Astrocyte (in vitro differentiated cells and primary cell): Measurements from ENCODE around the gene C6orf118. TPM values are rescaled to one million over a fixed set of nuclear protein-coding genes. Genes with fewer than 3 reads are reported as not detected.

Source experiments
- DNase-seq: peaks from one replicate; pipeline ENCODE4 v3.0.0-alpha.2; 2010; ENCODE audit warnings: low read depth
- FAIRE-seq: peaks from 2 replicates; lab custom pipeline; 2011; peaks lifted over from hg19 to GRCh38; lab: Jason Lieb, UNC
- H2AFZ ChIP-seq: 2 replicates; pipeline ENCODE4 v1.6.0; 2012; ENCODE audit warnings: low read depth, low read length, inconsistent platforms
- H3K27ac ChIP-seq: 2 replicates; pipeline ENCODE4 v1.5.1; 2011; ENCODE audit warnings: low read depth, low read length, inconsistent platforms
- H3K27me3 ChIP-seq: 2 replicates; pipeline ENCODE4 v1.6.0; 2011; ENCODE audit warnings: low read length, inconsistent platforms; ENCODE audit not compliant: insufficient read depth
- H3K36me3 ChIP-seq: 2 replicates; pipeline ENCODE4 v1.5.1; 2011; ENCODE audit warnings: low read length, inconsistent platforms; ENCODE audit not compliant: insufficient read depth
- H3K4me1 ChIP-seq: 2 replicates; pipeline ENCODE4 v1.5.1; 2011; ENCODE audit warnings: low read length, inconsistent platforms; ENCODE audit not compliant: insufficient read depth
- H3K4me2 ChIP-seq: 2 replicates; pipeline ENCODE4 v1.6.0; 2012; ENCODE audit warnings: low read length, inconsistent platforms
- H3K4me3 ChIP-seq: 2 replicates; pipeline ENCODE4 v1.5.1; 2011; ENCODE audit warnings: low read depth, mild to moderate bottlenecking, low read length, inconsistent platforms; ENCODE audit not compliant: insufficient read depth
- H3K79me2 ChIP-seq: 2 replicates; pipeline ENCODE4 v1.6.0; 2012; ENCODE audit warnings: mild to moderate bottlenecking, low read length, inconsistent platforms; ENCODE audit not compliant: insufficient read depth
- H3K9ac ChIP-seq: 2 replicates; pipeline ENCODE4 v1.6.0; 2012; ENCODE audit warnings: mild to moderate bottlenecking, low read length, inconsistent platforms
- H3K9me3 ChIP-seq: 2 replicates; pipeline ENCODE4 v1.5.1; 2012; ENCODE audit warnings: low read depth, mild to moderate bottlenecking, low read length, inconsistent platforms; ENCODE audit not compliant: insufficient read depth
- H4K20me1 ChIP-seq: 2 replicates; pipeline ENCODE4 v1.6.0; 2012; ENCODE audit warnings: low read length, inconsistent platforms; ENCODE audit not compliant: insufficient read depth
- H3K27ac Mint-ChIP-seq: one replicate; pipeline ENCODE4 v1.8.0; 2021; ENCODE audit warnings: mild to moderate bottlenecking, mixed read lengths; ENCODE audit not compliant: unreplicated experiment
- H3K27me3 Mint-ChIP-seq: one replicate; pipeline ENCODE4 v1.8.0; 2021; ENCODE audit warnings: low read depth, mixed read lengths; ENCODE audit not compliant: unreplicated experiment
- H3K36me3 Mint-ChIP-seq: one replicate; pipeline ENCODE4 v1.8.0; 2021; ENCODE audit warnings: low read depth, mixed read lengths; ENCODE audit not compliant: unreplicated experiment
- H3K4me1 Mint-ChIP-seq: one replicate; pipeline ENCODE4 v1.8.0; 2021; ENCODE audit warnings: low read depth, mixed read lengths; ENCODE audit not compliant: unreplicated experiment
- H3K4me3 Mint-ChIP-seq: one replicate; pipeline ENCODE4 v1.8.0; 2021; ENCODE audit warnings: mild to moderate bottlenecking, moderate library complexity, mixed read lengths; ENCODE audit not compliant: unreplicated experiment
- H3K9me3 Mint-ChIP-seq: one replicate; pipeline ENCODE4 v1.8.0; 2021; ENCODE audit warnings: mild to moderate bottlenecking, mixed read lengths; ENCODE audit not compliant: unreplicated experiment
- CTCF ChIP-seq: IDR thresholded peaks from 2 replicates; pipeline ENCODE4 v1.5.1; 2011; ENCODE audit warnings: low read depth, mild to moderate bottlenecking, inconsistent platforms, low read length, moderate library complexity; ENCODE audit not compliant: insufficient read depth
- EZH2 ChIP-seq: IDR thresholded peaks from 2 replicates; pipeline ENCODE4 v1.6.1; 2012; ENCODE audit warnings: mild to moderate bottlenecking, low read length, inconsistent platforms; ENCODE audit not compliant: insufficient read depth
- total RNA-seq: library from RNA; stranded (reverse); gene quantifications from 2 replicates; pipeline ENCODE4 v1.2.1, GENCODE V29; 2021

Gene C6orf118
- total RNA-seq, 1 donor from 2014 or later = not detected

- Histone ChIP-seq H3K9ac (no peak overlapping the region), H3K4me2 (no peak overlapping the region), H4K20me1 (no peaks in the 10 kb centered on the region), H3K4me3 (no peak overlapping the region), H3K36me3 (no peaks in the 10 kb centered on the region), H3K9me3 (no peaks in the 10 kb centered on the region), H2AFZ (no peak overlapping the region), H3K79me2 (no peaks in the 10 kb centered on the region), H3K27ac (no peak overlapping the region), H3K4me1 (no peaks in the 10 kb centered on the region), H3K27me3 (no peaks in the 10 kb centered on the region)
- H3K27ac Mint-ChIP-seq = no peak overlapping the region
- H3K4me1 Mint-ChIP-seq = peaks cover 13% of the 10 kb centered on the region
- H3K9me3 Mint-ChIP-seq = peaks cover 5% of the 10 kb centered on the region
- no peak for FAIRE-seq
- peaks cover 11% of the 10 kb centered on the region for H3K27me3 Mint-ChIP-seq
- DNase-seq = no peak
- no peak overlapping the region for H3K4me3 Mint-ChIP-seq
- no peak for TF ChIP-seq CTCF
- no peak for TF ChIP-seq EZH2
- no peaks in the 10 kb centered on the region for H3K36me3 Mint-ChIP-seq
Observed at GRCh38 chr6:165268987-165269386, 40.4 kb downstream of the C6orf118 start.

GRCh38 chr6:165266621-165267020, 42.8 kb downstream of the C6orf118 start:
- no peak overlapping the region for H3K9ac ChIP-seq
- no peak for DNase-seq
- no peaks in the 10 kb centered on the region for H3K79me2 ChIP-seq
- Mint-ChIP-seq H3K27ac (peak overlapping the region; percentile 89), H3K4me3 (no peak overlapping the region), H3K36me3 (no peaks in the 10 kb centered on the region), H3K4me1 (peaks cover 13% of the 10 kb centered on the region), H3K9me3 (peaks cover 8% of the 10 kb centered on the region), H3K27me3 (peaks cover 7% of the 10 kb centered on the region)
- no peak overlapping the region for H3K27ac ChIP-seq
- H4K20me1 ChIP-seq = no peaks in the 10 kb centered on the region
- no peaks in the 10 kb centered on the region for H3K36me3 ChIP-seq
- H3K4me3 ChIP-seq = no peak overlapping the region
- no peak for FAIRE-seq
- H2AFZ ChIP-seq = no peak overlapping the region
- no peak for TF ChIP-seq EZH2
- TF ChIP-seq CTCF = no peak
- no peak overlapping the region for H3K4me2 ChIP-seq
- H3K4me1 ChIP-seq = no peaks in the 10 kb centered on the region
- no peaks in the 10 kb centered on the region for H3K9me3 ChIP-seq
- no peaks in the 10 kb centered on the region for H3K27me3 ChIP-seq

GRCh38 chr6:165266191-165266590, 43.2 kb downstream of the C6orf118 start:
- peak overlapping the region; percentile 41 for H3K27ac Mint-ChIP-seq
- H3K4me1 Mint-ChIP-seq = peaks cover 13% of the 10 kb centered on the region
- H3K36me3 ChIP-seq = no peaks in the 10 kb centered on the region
- no peak overlapping the region for H2AFZ ChIP-seq
- no peak overlapping the region for H3K4me3 Mint-ChIP-seq
- H3K4me2 ChIP-seq = no peak overlapping the region
- peaks cover 7% of the 10 kb centered on the region for H3K27me3 Mint-ChIP-seq
- H4K20me1 ChIP-seq = no peaks in the 10 kb centered on the region
- TF ChIP-seq CTCF = no peak
- TF ChIP-seq EZH2 = no peak
- H3K9me3 Mint-ChIP-seq = peaks cover 8% of the 10 kb centered on the region
- no peak overlapping the region for H3K4me3 ChIP-seq
- no peak overlapping the region for H3K27ac ChIP-seq
- H3K36me3 Mint-ChIP-seq = no peaks in the 10 kb centered on the region
- no peaks in the 10 kb centered on the region for H3K9me3 ChIP-seq
- H3K27me3 ChIP-seq = no peaks in the 10 kb centered on the region
- DNase-seq = no peak
- H3K79me2 ChIP-seq = no peaks in the 10 kb centered on the region
- no peaks in the 10 kb centered on the region for H3K4me1 ChIP-seq
- no peak overlapping the region for H3K9ac ChIP-seq
- no peak for FAIRE-seq
